ENCODE results near the gene MYOG.

The MYOG gene

DNA sequence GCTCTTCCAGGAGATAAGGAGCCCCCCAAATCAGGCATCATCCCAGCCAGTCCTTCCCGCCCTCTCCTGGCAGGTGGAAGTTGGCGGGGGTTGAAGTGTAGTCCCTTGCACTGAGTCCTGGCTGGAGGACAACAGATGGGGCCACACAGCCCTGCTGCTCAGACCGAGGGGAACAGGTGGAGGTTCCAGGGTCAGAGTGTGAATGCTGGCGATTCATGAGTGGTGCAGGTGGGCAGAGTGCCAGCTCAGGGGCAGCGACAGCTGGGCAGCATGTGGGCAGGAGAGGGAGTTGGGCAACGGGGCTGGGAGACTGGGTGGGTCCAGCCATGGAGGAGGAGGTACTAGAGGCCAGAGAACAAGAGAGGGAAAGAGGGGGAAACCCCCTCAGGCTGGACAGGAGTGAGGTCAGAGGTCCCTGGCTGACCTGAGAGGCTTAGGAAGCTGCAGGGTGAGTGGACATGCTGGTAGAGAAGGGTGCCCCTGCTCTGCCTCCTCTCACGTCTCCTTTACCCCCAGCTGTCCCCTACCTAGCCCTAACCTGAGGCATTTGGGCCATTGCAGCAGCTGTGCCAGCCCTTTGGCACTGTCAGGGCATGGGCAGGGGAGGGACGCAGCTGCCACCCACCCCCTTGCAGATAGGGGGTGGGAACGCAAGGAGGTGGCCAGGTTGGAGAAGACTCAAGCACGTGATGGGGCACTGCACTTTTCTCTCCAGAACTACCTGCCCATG lies 30.4 kb upstream of the MYOG start:
- DNase-seq (ENCODE audit: low read depth, low spot score) = no peak
- no peaks in the 10 kb centered on the region for H3K4me1 ChIP-seq (ENCODE audit: control insufficient read depth, insufficient read depth, low read length)
- no peak overlapping the region for H3K27ac ChIP-seq (ENCODE audit: low read length)
- H3K27me3 ChIP-seq (ENCODE audit: control insufficient read depth, insufficient read depth, low read length) = no peaks in the 10 kb centered on the region
- no peaks in the 10 kb centered on the region for H3K9me3 ChIP-seq (ENCODE audit: control insufficient read depth, insufficient read depth, low read length)
- H3K4me3 ChIP-seq (ENCODE audit: low read length) = no peak overlapping the region
- H3K36me3 ChIP-seq (ENCODE audit: control insufficient read depth, insufficient read depth, low read length) = no peaks in the 10 kb centered on the region
- no CpG with 5 or more reads among the region's 10 CpGs for WGBS (ENCODE audit: insufficient coverage, insufficient read length)

DNA sequence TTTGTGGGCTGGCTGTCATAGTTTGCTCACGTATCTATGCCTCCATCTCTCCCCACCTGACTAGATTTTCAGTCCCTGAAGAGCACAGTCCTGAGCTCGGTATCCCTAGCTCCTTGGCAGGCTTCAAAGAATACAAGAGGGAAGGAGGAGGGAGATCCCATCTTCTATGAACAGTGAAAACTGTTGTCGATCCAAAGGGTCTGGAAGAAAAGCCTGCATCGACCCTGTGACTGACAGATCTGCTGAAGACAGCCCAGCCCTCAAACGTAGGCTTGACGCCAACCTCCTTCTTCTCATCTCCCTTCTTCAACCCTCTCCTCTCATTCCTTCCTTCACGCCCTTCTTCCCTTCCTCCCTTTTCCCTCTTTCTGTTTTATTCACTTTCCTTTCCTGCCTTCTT lies 28.4 kb upstream of the MYOG start:
- H3K4me3 ChIP-seq (ENCODE audit: low read length) = no peak overlapping the region
- H3K27ac ChIP-seq (ENCODE audit: low read length) = no peak overlapping the region
- no peaks in the 10 kb centered on the region for H3K4me1 ChIP-seq (ENCODE audit: control insufficient read depth, insufficient read depth, low read length)
- WGBS (ENCODE audit: insufficient coverage, insufficient read length) = 100% methylated on average over 2 of the region's 7 CpGs
- no peaks in the 10 kb centered on the region; the same call in 1 of the 2 replicates for H3K27me3 ChIP-seq (ENCODE audit: control insufficient read depth, insufficient read depth, low read length)
- no peaks in the 10 kb centered on the region for H3K9me3 ChIP-seq (ENCODE audit: control insufficient read depth, insufficient read depth, low read length)
- no peak for DNase-seq (ENCODE audit: low read depth, low spot score)
- no peaks in the 10 kb centered on the region for H3K36me3 ChIP-seq (ENCODE audit: control insufficient read depth, insufficient read depth, low read length)

DNA sequence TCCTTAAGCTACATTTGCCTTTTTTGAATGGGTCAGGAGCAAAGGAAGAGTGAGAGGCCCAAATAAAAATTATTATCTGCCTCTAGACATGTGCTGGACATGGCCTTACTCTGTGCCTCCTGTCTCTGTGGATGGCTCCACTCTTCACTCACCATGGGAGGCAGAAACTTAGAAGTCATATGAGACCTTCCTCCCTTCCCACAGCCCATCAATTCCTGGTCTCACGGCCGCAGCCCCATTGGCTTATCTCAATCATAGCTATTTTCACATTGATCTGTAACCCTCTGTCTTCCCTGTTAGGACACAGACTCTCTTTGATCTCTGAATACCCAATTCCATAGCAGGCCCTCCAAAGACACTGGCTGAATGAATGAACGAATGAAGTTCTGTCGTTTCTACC lies 27.5 kb upstream of the MYOG start:
- Histone ChIP-seq H3K27ac (ENCODE audit: low read length) (no peak overlapping the region), H3K27me3 (ENCODE audit: control insufficient read depth, insufficient read depth, low read length) (no peaks in the 10 kb centered on the region; the same call in 1 of the 2 replicates), H3K4me3 (ENCODE audit: low read length) (no peak overlapping the region), H3K9me3 (ENCODE audit: control insufficient read depth, insufficient read depth, low read length) (no peaks in the 10 kb centered on the region), H3K36me3 (ENCODE audit: control insufficient read depth, insufficient read depth, low read length) (no peaks in the 10 kb centered on the region), H3K4me1 (ENCODE audit: control insufficient read depth, insufficient read depth, low read length) (no peaks in the 10 kb centered on the region)
- no CpG with 5 or more reads among the region's 4 CpGs for WGBS (ENCODE audit: insufficient coverage, insufficient read length)
- no peak for DNase-seq (ENCODE audit: low read depth, low spot score)

DNA sequence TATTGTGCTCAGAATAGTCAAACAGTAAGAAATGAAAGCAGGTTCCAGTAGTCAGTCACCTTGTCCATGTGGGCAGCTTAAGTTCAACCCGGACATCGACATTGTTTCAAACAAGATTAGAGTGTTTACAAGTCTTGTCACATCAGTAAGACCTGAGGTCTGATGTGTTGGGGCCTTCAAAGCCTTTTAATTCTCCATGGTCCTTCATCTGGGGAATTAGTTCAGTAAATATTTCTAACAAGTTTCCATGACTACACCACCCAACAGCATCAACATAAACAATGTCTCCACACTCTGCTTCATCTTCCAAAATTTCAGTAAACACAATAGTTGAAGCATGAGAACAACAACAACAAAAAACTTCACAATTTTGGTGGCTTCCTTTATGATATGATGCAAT lies 26.7 kb upstream of the MYOG start:
- DNase-seq (ENCODE audit: low read depth, low spot score) = no peak
- H3K4me3 ChIP-seq (ENCODE audit: low read length) = no peak overlapping the region
- no CpG with 5 or more reads among the region's 2 CpGs for WGBS (ENCODE audit: insufficient coverage, insufficient read length)
- H3K4me1 ChIP-seq (ENCODE audit: control insufficient read depth, insufficient read depth, low read length) = no peaks in the 10 kb centered on the region
- H3K27me3 ChIP-seq (ENCODE audit: control insufficient read depth, insufficient read depth, low read length) = no peaks in the 10 kb centered on the region; the same call in 1 of the 2 replicates
- no peaks in the 10 kb centered on the region for H3K36me3 ChIP-seq (ENCODE audit: control insufficient read depth, insufficient read depth, low read length)
- no peak overlapping the region for H3K27ac ChIP-seq (ENCODE audit: low read length)
- H3K9me3 ChIP-seq (ENCODE audit: control insufficient read depth, insufficient read depth, low read length) = no peaks in the 10 kb centered on the region

DNA sequence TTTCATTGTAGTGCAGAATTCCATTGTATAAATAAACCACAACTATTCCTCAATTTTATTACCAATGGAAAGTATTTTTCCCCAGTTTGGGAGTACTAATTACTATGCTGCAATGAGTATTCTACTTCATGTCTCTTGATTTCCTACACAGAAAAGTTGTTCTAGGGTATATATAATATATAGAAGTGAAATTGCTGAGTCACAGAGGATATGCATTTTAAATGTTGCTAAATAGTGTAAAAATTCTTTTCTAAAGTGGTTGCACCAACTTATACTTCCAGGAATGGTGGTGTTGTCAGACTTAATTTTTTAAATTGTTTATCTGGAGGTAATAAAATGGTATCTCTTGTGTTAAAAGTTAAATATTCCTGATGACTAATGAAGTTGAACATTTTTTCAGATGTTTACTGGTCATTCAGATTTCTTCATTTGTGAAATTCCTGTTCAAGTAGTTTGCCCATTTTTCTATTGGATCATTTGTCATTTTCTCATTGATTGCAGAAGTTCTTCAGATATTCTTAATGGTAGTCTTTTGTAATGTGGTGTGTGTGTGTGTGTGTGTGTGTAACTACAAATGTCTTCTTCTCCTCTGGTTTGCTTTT lies 19.1 kb upstream of the MYOG start:
- Histone ChIP-seq H3K36me3 (ENCODE audit: control insufficient read depth, insufficient read depth, low read length) (no peaks in the 10 kb centered on the region), H3K27me3 (ENCODE audit: control insufficient read depth, insufficient read depth, low read length) (no peaks in the 10 kb centered on the region), H3K4me1 (ENCODE audit: control insufficient read depth, insufficient read depth, low read length) (no peaks in the 10 kb centered on the region), H3K4me3 (ENCODE audit: low read length) (no peak overlapping the region), H3K9me3 (ENCODE audit: control insufficient read depth, insufficient read depth, low read length) (no peaks in the 10 kb centered on the region), H3K27ac (ENCODE audit: low read length) (no peak overlapping the region)
- no peak for DNase-seq (ENCODE audit: low read depth, low spot score)

DNA sequence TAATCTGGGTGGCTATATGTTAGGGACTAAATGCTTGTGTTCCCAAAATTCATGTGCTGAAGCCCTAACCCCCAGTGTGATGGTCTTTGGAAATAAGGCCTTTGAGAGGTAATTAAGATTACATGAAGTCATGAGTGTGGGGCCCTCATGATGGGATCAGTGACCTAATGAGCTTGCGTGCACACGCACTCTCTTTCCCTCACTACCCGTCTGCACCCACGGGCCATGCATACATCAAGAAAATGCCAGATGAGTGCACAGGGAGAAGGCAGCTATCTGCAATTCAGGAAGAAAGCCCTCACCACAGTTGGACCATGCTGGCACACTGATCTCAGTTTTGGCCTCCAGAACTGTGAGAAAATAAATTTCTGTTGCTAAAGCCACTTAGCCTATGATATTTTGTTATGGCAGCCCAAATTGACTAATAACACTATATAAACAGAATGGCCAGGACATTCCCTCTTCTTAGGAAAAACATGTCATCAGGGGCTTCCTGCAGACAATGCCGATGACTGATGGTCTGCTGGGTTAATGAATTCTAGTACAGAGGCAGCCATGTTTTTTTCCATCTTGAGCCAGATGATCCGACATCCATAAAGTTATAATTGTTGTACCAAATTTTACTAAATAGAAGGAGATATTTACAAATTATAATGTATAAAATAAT lies 18.1 kb upstream of the MYOG start:
- Histone ChIP-seq H3K4me3 (ENCODE audit: low read length) (no peak overlapping the region), H3K36me3 (ENCODE audit: control insufficient read depth, insufficient read depth, low read length) (no peaks in the 10 kb centered on the region), H3K4me1 (ENCODE audit: control insufficient read depth, insufficient read depth, low read length) (no peaks in the 10 kb centered on the region), H3K27me3 (ENCODE audit: control insufficient read depth, insufficient read depth, low read length) (no peaks in the 10 kb centered on the region), H3K9me3 (ENCODE audit: control insufficient read depth, insufficient read depth, low read length) (no peaks in the 10 kb centered on the region), H3K27ac (ENCODE audit: low read length) (no peak overlapping the region)
- no peak for DNase-seq (ENCODE audit: low read depth, low spot score)
- no CpG with 5 or more reads among the region's 6 CpGs for WGBS (ENCODE audit: insufficient coverage, insufficient read length)

DNA sequence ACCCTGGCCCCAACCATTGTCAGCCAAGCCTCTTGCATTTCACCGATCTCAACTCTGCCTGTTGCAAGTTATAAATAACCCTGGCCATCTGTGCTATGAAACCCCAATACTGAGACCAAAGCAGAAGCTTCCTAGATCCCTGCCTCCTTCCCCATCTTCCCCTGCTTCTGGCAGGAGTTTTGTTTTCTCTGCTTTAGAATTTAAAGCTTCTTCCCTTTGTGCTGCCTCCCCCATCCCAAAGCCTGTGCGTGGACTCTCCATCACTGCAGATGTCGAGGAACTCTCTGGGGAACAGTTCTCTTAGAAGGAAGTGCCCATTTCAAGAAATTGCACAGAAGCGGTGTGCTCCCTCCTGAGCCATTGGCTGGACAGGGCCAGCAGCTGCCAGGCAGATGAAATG lies 17.4 kb upstream of the MYOG start:
- no peak for DNase-seq (ENCODE audit: low read depth, low spot score)
- no peaks in the 10 kb centered on the region for H3K36me3 ChIP-seq (ENCODE audit: control insufficient read depth, insufficient read depth, low read length)
- no CpG with 5 or more reads among the region's 4 CpGs for WGBS (ENCODE audit: insufficient coverage, insufficient read length)
- H3K4me1 ChIP-seq (ENCODE audit: control insufficient read depth, insufficient read depth, low read length) = no peaks in the 10 kb centered on the region
- H3K4me3 ChIP-seq (ENCODE audit: low read length) = no peak overlapping the region
- H3K27me3 ChIP-seq (ENCODE audit: control insufficient read depth, insufficient read depth, low read length) = no peaks in the 10 kb centered on the region
- no peak overlapping the region for H3K27ac ChIP-seq (ENCODE audit: low read length)
- no peaks in the 10 kb centered on the region for H3K9me3 ChIP-seq (ENCODE audit: control insufficient read depth, insufficient read depth, low read length)

DNA sequence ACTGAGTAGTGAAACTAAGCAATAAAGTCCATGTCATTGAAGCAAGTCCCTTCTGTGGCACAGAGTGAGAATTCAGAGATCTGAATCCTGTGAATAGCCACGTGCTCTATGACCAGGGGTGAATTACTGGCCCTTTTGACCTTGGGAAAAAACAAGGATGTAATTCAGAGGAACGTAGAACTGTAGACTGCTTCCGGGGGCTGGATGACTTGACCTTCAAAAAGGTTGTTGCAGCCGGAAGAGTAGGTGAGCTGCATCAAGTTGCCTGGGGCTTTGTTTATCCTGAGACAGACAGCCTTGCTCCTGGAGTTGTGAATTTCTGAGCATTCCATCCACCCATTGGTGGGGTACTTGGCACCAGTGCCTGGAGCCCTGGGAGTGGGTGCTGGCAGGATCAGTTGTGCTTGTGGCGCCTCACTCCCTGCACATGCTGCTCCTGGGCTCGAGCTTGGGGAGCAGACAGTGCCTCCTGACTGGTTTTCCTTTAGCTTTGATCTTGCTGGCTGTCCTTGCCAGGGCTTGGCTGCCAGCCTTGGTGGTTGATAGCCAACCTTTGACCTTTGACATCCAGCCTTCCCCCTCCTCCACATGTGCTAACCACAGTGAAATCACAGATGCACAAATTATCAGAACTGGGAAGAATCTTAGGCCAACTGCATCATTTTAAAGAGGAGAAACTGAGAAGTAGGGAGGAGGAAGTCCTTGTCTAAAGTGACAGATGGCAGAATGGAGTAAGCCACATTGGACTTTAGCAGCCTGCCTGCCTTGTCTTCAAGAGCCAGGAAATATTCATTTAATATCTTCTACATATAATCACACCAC lies 16.2 kb upstream of the MYOG start:
- no peak for DNase-seq (ENCODE audit: low read depth, low spot score)
- WGBS (ENCODE audit: insufficient coverage, insufficient read length) = no CpG with 5 or more reads among the region's 6 CpGs
- Histone ChIP-seq H3K27me3 (ENCODE audit: control insufficient read depth, insufficient read depth, low read length) (no peaks in the 10 kb centered on the region), H3K36me3 (ENCODE audit: control insufficient read depth, insufficient read depth, low read length) (no peaks in the 10 kb centered on the region), H3K4me1 (ENCODE audit: control insufficient read depth, insufficient read depth, low read length) (no peaks in the 10 kb centered on the region), H3K27ac (ENCODE audit: low read length) (no peak overlapping the region), H3K4me3 (ENCODE audit: low read length) (no peak overlapping the region), H3K9me3 (ENCODE audit: control insufficient read depth, insufficient read depth, low read length) (no peaks in the 10 kb centered on the region)

DNA sequence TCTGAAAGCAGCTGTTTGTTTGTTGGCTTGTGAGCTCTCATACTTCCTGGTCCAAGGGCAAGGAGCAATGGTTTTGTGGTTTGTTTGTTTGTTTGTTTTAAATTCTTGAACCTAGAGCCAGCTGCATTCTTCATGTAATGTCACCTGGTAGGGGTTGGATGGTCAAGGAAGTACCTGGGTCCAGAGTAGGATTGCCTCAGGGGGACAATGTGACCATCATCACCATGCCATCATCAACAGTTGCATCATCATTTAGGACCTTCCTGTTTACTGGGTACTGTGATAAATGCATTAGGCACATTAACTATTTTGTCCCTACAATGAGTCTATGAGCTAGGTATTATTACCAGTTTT lies 14.7 kb upstream of the MYOG start:
- no peak overlapping the region for H3K27ac ChIP-seq (ENCODE audit: low read length)
- no peaks in the 10 kb centered on the region for H3K27me3 ChIP-seq (ENCODE audit: control insufficient read depth, insufficient read depth, low read length)
- no peaks in the 10 kb centered on the region for H3K36me3 ChIP-seq (ENCODE audit: control insufficient read depth, insufficient read depth, low read length)
- no peak for DNase-seq (ENCODE audit: low read depth, low spot score)
- no peaks in the 10 kb centered on the region for H3K9me3 ChIP-seq (ENCODE audit: control insufficient read depth, insufficient read depth, low read length)
- no peak overlapping the region for H3K4me3 ChIP-seq (ENCODE audit: low read length)
- H3K4me1 ChIP-seq (ENCODE audit: control insufficient read depth, insufficient read depth, low read length) = no peaks in the 10 kb centered on the region

DNA sequence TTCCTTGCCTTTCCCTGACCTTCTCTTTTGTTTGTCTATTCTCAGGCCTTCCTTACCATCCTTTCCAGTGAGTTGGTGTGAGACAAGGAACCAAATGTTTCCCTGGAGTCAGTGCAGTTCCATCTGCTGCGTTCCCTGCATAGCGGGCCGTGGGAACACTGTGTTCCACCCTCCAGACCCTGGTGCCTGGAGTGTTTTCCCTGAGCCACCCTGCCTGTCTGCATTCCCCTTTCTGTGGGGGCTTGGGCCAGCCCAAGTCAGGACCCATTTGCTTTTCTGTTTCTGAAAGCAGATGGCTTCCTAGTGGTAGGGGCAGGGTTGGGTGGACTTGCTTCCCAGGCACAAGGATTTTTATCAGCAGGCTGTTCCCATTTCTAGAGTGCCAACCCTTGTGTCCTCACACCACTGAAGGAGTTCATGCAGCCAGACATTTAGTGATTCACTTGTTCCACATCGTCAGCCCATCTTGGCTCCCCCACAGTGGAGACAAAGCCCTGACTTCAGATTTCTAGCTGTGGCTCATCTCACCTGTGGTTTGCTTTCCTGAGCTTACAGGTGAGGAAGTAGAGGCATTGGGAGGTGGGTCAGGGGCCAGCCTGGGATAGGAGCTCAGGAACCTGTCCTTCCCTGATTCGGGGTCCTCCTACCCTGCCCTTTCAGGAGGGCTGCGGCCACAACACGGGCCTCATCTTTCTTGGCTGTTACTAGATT lies 14.1 kb upstream of the MYOG start:
- H3K27ac ChIP-seq (ENCODE audit: low read length) = no peak overlapping the region
- no CpG with 5 or more reads among the region's 7 CpGs for WGBS (ENCODE audit: insufficient coverage, insufficient read length)
- H3K4me1 ChIP-seq (ENCODE audit: control insufficient read depth, insufficient read depth, low read length) = no peaks in the 10 kb centered on the region
- no peaks in the 10 kb centered on the region for H3K27me3 ChIP-seq (ENCODE audit: control insufficient read depth, insufficient read depth, low read length)
- no peaks in the 10 kb centered on the region for H3K36me3 ChIP-seq (ENCODE audit: control insufficient read depth, insufficient read depth, low read length)
- DNase-seq (ENCODE audit: low read depth, low spot score) = no peak
- no peaks in the 10 kb centered on the region for H3K9me3 ChIP-seq (ENCODE audit: control insufficient read depth, insufficient read depth, low read length)
- H3K4me3 ChIP-seq (ENCODE audit: low read length) = no peak overlapping the region
